Tibial nerve (tissue), 4 donors: Measurements from ENCODE around the gene RTKN. TPM values are rescaled to one million over a fixed set of nuclear protein-coding genes. Genes with fewer than 3 reads are reported as not detected.
"Not testable (repeated sequence)": the region's sequence is repeated elsewhere in the genome, so short reads cannot be mapped to it uniquely, and the experiment has no call there.

Experiments
- DNase-seq, 2 donors: peaks; one replicate each; pipeline ENCODE4 v3.0.0-alpha.2; 2019; ENCODE audit warnings: low spot score in 2 of 2
- H3K27ac ChIP-seq, 4 donors: fragments of 200-600 bp; sonication (generic) in 3 of 4; one replicate each; pipeline ENCODE4 v1.5.1; 2017 to 2019; ENCODE audit warnings: mild to moderate bottlenecking in 1 of 4
- H3K27me3 ChIP-seq, 2 donors: fragments of 200-600 bp; sonication (generic) in 1 of 2; one replicate each; pipeline versions ENCODE4 v1.5.1 to v1.6.0; 2017 to 2019
- H3K36me3 ChIP-seq, 3 donors: fragments of 200-600 bp; sonication (generic); one replicate each; pipeline ENCODE4 v1.5.1; 2018 to 2019
- H3K4me1 ChIP-seq, 4 donors: fragments of 200-600 bp; sonication (generic) in 3 of 4; one replicate each; pipeline ENCODE4 v1.5.1; 2017 to 2019
- H3K4me3 ChIP-seq, 4 donors: fragments of 200-600 bp; sonication (generic) in 3 of 4; one replicate each; pipeline ENCODE4 v1.5.1; 2017 to 2019; ENCODE audit warnings: mild to moderate bottlenecking in 1 of 4, moderate library complexity in 1 of 4
- H3K9me3 ChIP-seq, 4 donors: fragments of 200-600 bp; sonication (generic) in 3 of 4; one replicate each; pipeline ENCODE4 v1.5.1; 2017 to 2019
- EP300 ChIP-seq, 2 donors: sonication (generic); formaldehyde crosslinking; IDR thresholded peaks; one replicate each; pipeline ENCODE4 v1.6.1; 2017; ENCODE audit warnings: antibody characterized with exemption in 2 of 2, mild to moderate bottlenecking in 1 of 2
- POLR2A ChIP-seq, 2 donors: fragments of 450-650 bp; IDR thresholded peaks; one replicate each; pipeline ENCODE4 v1.6.1; 2017; ENCODE audit warnings: antibody characterized with exemption in 2 of 2, mild to moderate bottlenecking in 2 of 2, moderate library complexity in 2 of 2
- WGBS, 2 donors: methylation state at CpG; one replicate each; pipeline ENCODE4 v1.1.5; 2018; 5-methylcytosine and 5-hydroxymethylcytosine counted together
- total RNA-seq, 4 donors: library from RNA; depleted of rRNA; stranded (reverse); fragments of >200 nt; gene quantifications; one replicate each; pipeline ENCODE4 v1.1.0, GENCODE V29; 2016
- TF ChIP-seq, protein P1 (sequence below), 5 experiments: fragments of 200-600 bp in 3 of 5; fragments of 450-650 bp in 2 of 5; sonication (generic) in 3 of 5; IDR thresholded peaks; one replicate each; pipeline ENCODE4 v1.5.1; 2016 to 2019; ENCODE audit warnings: antibody characterized with exemption in 5 of 5, mild to moderate bottlenecking in 3 of 5, moderate library complexity in 2 of 5

RTKN gene
- total RNA-seq, 4 donors from 2014 or later, result 83.4 to 93.1 (median 87.1) TPM

DNA sequence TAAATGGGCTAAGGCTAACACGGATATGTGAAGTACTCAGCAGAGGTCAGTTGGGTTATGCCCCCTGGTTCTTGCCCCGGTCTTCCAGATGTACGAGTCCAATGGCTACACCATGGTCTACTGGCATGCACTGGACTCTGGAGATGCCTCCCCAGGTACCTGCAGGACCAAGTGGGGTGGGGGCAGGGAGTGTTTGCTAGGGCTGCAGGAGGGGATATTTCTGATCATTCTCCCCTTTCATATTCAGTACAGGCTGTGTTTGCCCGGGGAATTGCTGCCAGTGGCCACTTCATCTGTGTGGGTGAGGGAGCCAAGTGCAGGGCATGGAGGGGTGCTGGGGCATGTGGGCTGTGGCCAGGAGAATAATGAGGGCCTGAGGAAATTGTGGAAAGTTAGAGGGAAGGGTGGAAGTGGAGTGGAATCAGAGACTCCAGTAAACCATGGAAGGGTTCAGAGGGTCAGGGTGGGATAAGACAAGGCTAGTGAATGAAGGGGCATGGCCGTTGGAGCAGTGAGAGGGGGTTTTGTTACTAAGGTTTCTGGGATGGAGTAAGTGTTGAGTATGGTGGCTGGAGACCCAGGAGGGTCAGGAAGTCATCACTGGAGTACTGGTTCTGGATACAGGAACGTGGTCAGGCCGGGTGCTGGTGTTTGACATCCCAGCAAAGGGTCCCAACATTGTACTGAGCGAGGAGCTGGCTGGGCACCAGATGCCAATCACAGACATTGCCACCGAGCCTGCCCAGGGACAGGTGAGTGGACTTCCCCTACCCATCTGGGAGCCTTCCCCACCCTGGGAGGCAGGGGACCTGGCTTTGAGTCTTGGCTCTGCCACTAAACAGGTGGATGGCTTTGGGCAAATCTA, 18.3 kb downstream of the RTKN start:
- H3K27ac ChIP-seq, result peak overlapping the region in 2 of 4 donors; percentile 11 to 88
- WGBS, 2 donors, result 56 to 61% methylated on average over 9 of the region's 9 CpGs

DNA sequence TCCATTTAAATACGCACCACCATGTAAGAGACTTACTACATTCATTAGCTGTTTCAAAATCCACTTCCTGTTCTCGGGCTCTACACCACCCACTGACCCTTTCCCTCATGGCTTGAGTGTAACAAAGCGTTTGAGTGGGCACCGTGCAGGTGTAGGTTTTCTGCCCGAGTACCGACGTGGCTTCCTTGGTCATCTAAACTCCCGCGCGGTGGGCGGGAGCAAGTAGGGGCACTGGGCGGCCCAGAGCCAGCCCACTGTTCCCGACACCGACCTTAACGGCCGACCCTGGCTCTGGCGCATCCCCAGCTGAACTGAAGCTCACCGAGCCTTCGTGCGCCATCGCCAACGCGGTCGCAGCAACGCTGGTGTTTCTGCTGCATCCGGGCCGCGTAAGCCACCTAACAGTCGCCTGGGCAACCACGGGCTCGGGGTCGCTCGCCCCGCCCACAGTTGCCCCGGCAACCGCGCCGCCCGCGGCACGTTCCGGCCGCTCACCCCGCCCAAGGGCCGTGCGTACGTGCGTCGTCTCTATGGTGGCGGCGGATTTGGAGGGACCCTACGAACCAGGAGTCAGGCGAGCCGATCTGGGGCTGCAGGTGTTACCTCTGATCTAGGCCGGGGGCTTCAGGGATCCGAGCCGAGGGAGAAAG, 20.4 kb downstream of the RTKN start, which contains the start of the genes C2orf81 and WDR54:
C2orf81 (minus strand) TSS at position 399 of the 650 bp plus-strand sequence; CDS start at position 340, 59 bp downstream.
WDR54 (plus strand) TSS at position 510 of the 650 bp plus-strand sequence. CDS start 424 bp downstream, outside the sequence.
- H3K4me3 ChIP-seq, result peak within 1 kb of the TSS; percentile 42 to 70 (median 54)
- no peaks in the 10 kb centered on the region for H3K27me3 ChIP-seq
- DNase-seq, result peak; percentile 64 to 67
- TF ChIP-seq, protein P1, sequence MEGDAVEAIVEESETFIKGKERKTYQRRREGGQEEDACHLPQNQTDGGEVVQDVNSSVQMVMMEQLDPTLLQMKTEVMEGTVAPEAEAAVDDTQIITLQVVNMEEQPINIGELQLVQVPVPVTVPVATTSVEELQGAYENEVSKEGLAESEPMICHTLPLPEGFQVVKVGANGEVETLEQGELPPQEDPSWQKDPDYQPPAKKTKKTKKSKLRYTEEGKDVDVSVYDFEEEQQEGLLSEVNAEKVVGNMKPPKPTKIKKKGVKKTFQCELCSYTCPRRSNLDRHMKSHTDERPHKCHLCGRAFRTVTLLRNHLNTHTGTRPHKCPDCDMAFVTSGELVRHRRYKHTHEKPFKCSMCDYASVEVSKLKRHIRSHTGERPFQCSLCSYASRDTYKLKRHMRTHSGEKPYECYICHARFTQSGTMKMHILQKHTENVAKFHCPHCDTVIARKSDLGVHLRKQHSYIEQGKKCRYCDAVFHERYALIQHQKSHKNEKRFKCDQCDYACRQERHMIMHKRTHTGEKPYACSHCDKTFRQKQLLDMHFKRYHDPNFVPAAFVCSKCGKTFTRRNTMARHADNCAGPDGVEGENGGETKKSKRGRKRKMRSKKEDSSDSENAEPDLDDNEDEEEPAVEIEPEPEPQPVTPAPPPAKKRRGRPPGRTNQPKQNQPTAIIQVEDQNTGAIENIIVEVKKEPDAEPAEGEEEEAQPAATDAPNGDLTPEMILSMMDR (IDR thresholded peaks at IDR 0.05), result no peak
- TF ChIP-seq POLR2A (IDR thresholded peaks at IDR 0.05) (peak; percentile 26 to 40), EP300 (IDR thresholded peaks at IDR 0.05) (peak in 1 of 2 donors; percentile 78)
- 0 to 1% methylated on average over 32 to 57 of the region's 57 CpGs for WGBS, 2 donors
- peak within 1 kb of the TSS; percentile 2 to 88 (median 82) for H3K27ac ChIP-seq
- peaks cover 0 to 27% (median 9%) of the 10 kb centered on the region in 4 donors for H3K4me1 ChIP-seq
- H3K9me3 ChIP-seq, result no peaks in the 10 kb centered on the region
- peaks cover 0 to 16% (median 0%) of the 10 kb centered on the region in 3 donors for H3K36me3 ChIP-seq

More for the DNA sequence above, 18.3 kb downstream of the RTKN start:
- peaks cover 0 to 38% (median 1%) of the 10 kb centered on the region in 3 donors for H3K36me3 ChIP-seq
- H3K4me1 ChIP-seq, result peaks cover 0 to 23% (median 9%) of the 10 kb centered on the region in 4 donors
- H3K9me3 ChIP-seq, result no peaks in the 10 kb centered on the region
- TF ChIP-seq, protein P1 (IDR thresholded peaks at IDR 0.05), result no peak
- TF ChIP-seq POLR2A (IDR thresholded peaks at IDR 0.05), result peak in 1 of 2 donors; percentile 10
- no peak overlapping the region for H3K4me3 ChIP-seq
- H3K27me3 ChIP-seq, result no peaks in the 10 kb centered on the region
- DNase-seq, result no peak

DNA sequence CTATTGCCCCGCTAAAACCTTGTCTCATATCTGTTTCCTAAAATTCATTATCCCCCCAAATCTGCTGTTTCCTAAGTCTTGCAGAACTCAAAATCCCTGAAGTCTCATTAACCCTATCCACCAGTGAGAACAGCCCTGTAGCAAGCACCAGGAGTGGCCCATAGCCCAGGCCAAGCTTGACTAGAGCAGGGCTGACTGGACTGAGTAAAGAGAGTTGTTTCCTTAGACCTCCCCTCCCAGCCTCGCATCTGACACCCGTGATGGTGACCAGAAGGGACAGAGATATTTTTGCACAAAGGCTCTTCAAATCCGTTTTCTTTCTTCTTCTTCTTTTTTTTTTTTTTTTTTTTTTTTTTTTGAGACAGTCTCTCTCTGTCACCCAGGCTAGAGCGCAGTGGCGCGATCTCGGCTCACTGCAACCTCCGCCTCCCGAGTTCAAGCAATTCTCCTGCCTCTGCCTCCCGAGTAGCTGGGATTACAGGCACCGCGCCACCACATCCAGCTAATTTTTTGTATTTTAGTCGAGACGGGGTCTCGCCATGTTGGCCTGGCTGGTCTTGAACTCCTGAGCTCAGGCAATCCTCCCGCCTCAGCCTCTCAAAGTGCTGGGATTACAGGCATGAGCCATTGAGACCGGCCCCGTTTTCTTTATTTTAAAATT, 21.2 kb downstream of the RTKN start:
- Histone ChIP-seq H3K4me1 (peaks cover 0 to 35% (median 14%) of the 10 kb centered on the region in 4 donors), H3K4me3 (peak overlapping the region in 2 of 4 donors; percentile 42 to 70), H3K27ac (peak overlapping the region; percentile 2 to 88 (median 82))
- not testable (repeated sequence) for H3K27me3 ChIP-seq, H3K36me3 ChIP-seq, DNase-seq, H3K9me3 ChIP-seq
- WGBS, 2 donors, result 78% methylated on average over 19 of the region's 19 CpGs

DNA sequence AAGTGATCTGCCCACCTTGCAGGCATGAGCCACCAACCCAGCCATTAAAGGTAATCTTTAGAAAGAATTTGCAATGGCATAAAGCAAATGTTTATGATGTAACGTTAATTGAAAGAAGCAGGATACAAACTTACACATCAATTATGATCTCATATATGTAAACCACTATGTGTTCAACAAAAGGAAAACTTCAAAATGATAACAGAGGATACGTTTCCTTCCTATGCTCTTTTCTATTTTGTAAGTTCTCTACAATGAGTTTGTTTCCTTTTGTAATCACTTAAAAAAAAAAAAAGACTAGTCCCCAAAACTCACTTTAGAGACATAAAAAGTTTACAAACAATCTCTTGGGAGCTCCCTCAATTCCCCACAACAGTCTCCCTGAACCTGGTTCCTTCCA, 21.7 kb downstream of the RTKN start:
- Histone ChIP-seq H3K36me3 (peaks cover 0 to 3% (median 0%) of the 10 kb centered on the region in 3 donors), H3K4me1 (peaks cover 0 to 40% (median 15%) of the 10 kb centered on the region in 4 donors), H3K9me3 (no peaks in the 10 kb centered on the region), H3K4me3 (no peak overlapping the region), H3K27me3 (no peaks in the 10 kb centered on the region), H3K27ac (no peak overlapping the region)
- WGBS, 2 donors, result 76 to 80% methylated on average over 2 of the region's 2 CpGs
- TF ChIP-seq EP300 (IDR thresholded peaks at IDR 0.05) (no peak), POLR2A (IDR thresholded peaks at IDR 0.05) (no peak)
- TF ChIP-seq, protein P1 (IDR thresholded peaks at IDR 0.05), result no peak
- no peak for DNase-seq

DNA sequence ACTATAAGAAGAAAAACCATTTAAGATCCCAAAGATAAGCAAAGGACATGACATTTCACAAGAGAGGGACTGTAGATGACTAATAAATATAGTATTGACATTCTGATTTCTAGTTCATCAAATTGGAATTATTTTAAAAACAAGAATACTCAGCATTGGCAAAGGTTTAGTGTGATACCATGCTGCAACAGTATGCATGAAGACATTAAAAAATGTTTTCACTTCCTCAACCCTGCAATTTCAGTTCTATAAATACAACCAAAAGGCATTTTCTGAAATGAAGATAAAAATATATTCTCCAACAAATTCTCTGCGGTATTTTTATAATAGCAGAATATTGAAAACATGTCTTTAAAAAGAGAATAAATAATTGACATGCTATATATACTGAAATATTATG, 22.4 kb downstream of the RTKN start:
- no peaks in the 10 kb centered on the region for H3K27me3 ChIP-seq
- H3K9me3 ChIP-seq, result no peaks in the 10 kb centered on the region
- H3K4me1 ChIP-seq, result peaks cover 0 to 47% (median 18%) of the 10 kb centered on the region in 4 donors
- WGBS, 2 donors, result 81 to 82% methylated on average over 1 of the region's 1 CpG
- no peak overlapping the region for H3K27ac ChIP-seq
- no peak for DNase-seq
- H3K4me3 ChIP-seq, result no peak overlapping the region
- H3K36me3 ChIP-seq, result no peaks in the 10 kb centered on the region
- no peak for TF ChIP-seq POLR2A (IDR thresholded peaks at IDR 0.05)
- no peak for TF ChIP-seq EP300 (IDR thresholded peaks at IDR 0.05)
- TF ChIP-seq, protein P1 (IDR thresholded peaks at IDR 0.05), result no peak
